H1 (cell line): ENCODE data around the gene C3orf20. TPM values are rescaled to one million over a fixed set of nuclear protein-coding genes. Genes with fewer than 3 reads are reported as not detected.

Experiments
- CTCF ChIA-PET: fragments of 300-600 bp; sonication (Branson Sonifier 250); formaldehyde crosslinking; loops from one replicate; lab custom pipeline; 2021; ENCODE audit not compliant: partially characterized antibody; lab: Charles Lee
- POLR2A ChIA-PET: fragments of 300-600 bp; sonication (Branson Sonifier 250); formaldehyde crosslinking; loops from one replicate; lab custom pipeline; 2021; ENCODE audit warnings: inconsistent platforms; ENCODE audit not compliant: partially characterized antibody; lab: Charles Lee
- DNase-seq, 2 experiments: peaks; one replicate each; pipeline versions ENCODE4 v3.0.0 to v3.0.0-alpha.2; 2010 to 2022; ENCODE audit warnings: low spot score in 2 of 2, low read depth in 1 of 2, mixed read lengths in 1 of 2
- FAIRE-seq: peaks from 2 replicates; lab custom pipeline; 2011; peaks lifted over from hg19 to GRCh38; lab: Jason Lieb, UNC
- H2AFZ ChIP-seq: 2 replicates; pipeline ENCODE4 v1.8.1; 2012; ENCODE audit warnings: low read length, inconsistent platforms
- H2AK5ac ChIP-seq: 2 replicates; pipeline ENCODE4 v1.6.1; 2013; ENCODE audit warnings: low read depth, low read length
- H2BK120ac ChIP-seq: replicated peaks from 2 replicates; pipeline ENCODE3; 2013; ENCODE audit warnings: low read depth, low read length, inconsistent platforms
- H2BK12ac ChIP-seq: 2 replicates; pipeline ENCODE4 v1.6.1; 2013; ENCODE audit warnings: low read depth, low read length
- H2BK15ac ChIP-seq: 2 replicates; pipeline ENCODE4 v1.6.1; 2013; ENCODE audit warnings: low read length
- H2BK20ac ChIP-seq: 2 replicates; pipeline ENCODE4 v1.6.1; 2013; ENCODE audit warnings: low read length
- H2BK5ac ChIP-seq: 2 replicates; pipeline ENCODE4 v1.6.1; 2013; ENCODE audit warnings: low read depth, low read length
- H3K14ac ChIP-seq: 2 replicates; pipeline ENCODE4 v1.6.1; 2013; ENCODE audit warnings: inconsistent platforms; ENCODE audit not compliant: insufficient read length
- H3K18ac ChIP-seq: 2 replicates; pipeline ENCODE4 v1.6.1; 2013; ENCODE audit warnings: low read length; ENCODE audit errors: extremely low read depth
- H3K23ac ChIP-seq: 2 replicates; pipeline ENCODE4 v1.6.1; 2013; ENCODE audit warnings: inconsistent platforms; ENCODE audit not compliant: insufficient read length
- H3K23me2 ChIP-seq: 2 replicates; pipeline ENCODE4 v1.6.1; 2013; ENCODE audit warnings: low read depth, low read length
- H3K27ac ChIP-seq: 2 replicates; pipeline ENCODE4 v1.6.1; 2011; ENCODE audit warnings: low read depth, low read length, inconsistent platforms
- H3K27me3 ChIP-seq, 4 experiments: replicated peaks in 1 of 4; 1 replicate in 1 of 4; 2 replicates in 3 of 4; pipeline versions ENCODE4 v1.6.1 to v1.8.1; 2011 to 2013; ENCODE audit warnings: low read length in 3 of 4, mild to moderate bottlenecking in 3 of 4, inconsistent platforms in 2 of 4, mixed read lengths in 2 of 4, moderate library complexity in 1 of 4; ENCODE audit not compliant: control insufficient read depth in 3 of 4, insufficient read depth in 3 of 4; ENCODE audit errors: extremely low read depth in 1 of 4
- H3K36me3 ChIP-seq, 4 experiments: 2 replicates each; pipeline versions ENCODE4 v1.6.1 to v1.8.1; 2011 to 2013; ENCODE audit warnings: mild to moderate bottlenecking in 4 of 4, low read length in 3 of 4, moderate library complexity in 2 of 4, control low read depth in 1 of 4, inconsistent platforms in 1 of 4; ENCODE audit not compliant: insufficient read depth in 4 of 4, control insufficient read depth in 2 of 4
- H3K4ac ChIP-seq: replicated peaks from 2 replicates; pipeline ENCODE3; 2013; ENCODE audit warnings: low read length, low read depth, mixed read lengths, inconsistent platforms; ENCODE audit not compliant: insufficient read length
- H3K4me1 ChIP-seq, 4 experiments: replicated peaks in 1 of 4; 1 replicate in 1 of 4; 2 replicates in 3 of 4; pipeline versions ENCODE4 v1.6.1 to v1.8.1; 2011 to 2013; ENCODE audit warnings: low read length in 3 of 4, inconsistent platforms in 2 of 4, mixed read lengths in 1 of 4; ENCODE audit not compliant: insufficient read depth in 4 of 4, control insufficient read depth in 3 of 4
- H3K4me2 ChIP-seq, 2 experiments: 2 replicates each; pipeline versions ENCODE4 v1.6.1 to v1.8.1; 2011 to 2013; ENCODE audit warnings: low read depth in 2 of 2, low read length in 2 of 2, control low read depth in 1 of 2, inconsistent platforms in 1 of 2, mild to moderate bottlenecking in 1 of 2; ENCODE audit not compliant: insufficient read depth in 1 of 2
- H3K4me3 ChIP-seq, 4 experiments: fragments of 200-600, 300-600 bp in 1 of 4; sonication (generic), shearing (Covaris generic), sonication (Bioruptor Twin) in 1 of 4; 2 replicates each; pipeline versions ENCODE4 v1.5.1 to v1.8.1; 2011 to 2016; ENCODE audit warnings: low read length in 4 of 4, low read depth in 3 of 4, control low read depth in 2 of 4, inconsistent platforms in 2 of 4, mild to moderate bottlenecking in 2 of 4, mixed read lengths in 1 of 4, moderate library complexity in 1 of 4; ENCODE audit not compliant: insufficient read depth in 2 of 4; ENCODE audit errors: extremely low read depth in 1 of 4
- H3K56ac ChIP-seq: replicated peaks from 2 replicates; pipeline ENCODE3; 2013; ENCODE audit warnings: low read depth, mild to moderate bottlenecking, mixed read lengths, low read length, inconsistent platforms; ENCODE audit not compliant: insufficient read length
- H3K79me1 ChIP-seq: 2 replicates; pipeline ENCODE4 v1.6.1; 2013; ENCODE audit warnings: low read depth, low read length, control low read depth
- H3K79me2 ChIP-seq, 2 experiments: 2 replicates each; pipeline versions ENCODE4 v1.6.1 to v1.8.1; 2012 to 2013; ENCODE audit warnings: low read length in 2 of 2, mild to moderate bottlenecking in 2 of 2, inconsistent platforms in 1 of 2; ENCODE audit not compliant: insufficient read depth in 2 of 2, control insufficient read depth in 1 of 2
- H3K9ac ChIP-seq, 4 experiments: replicated peaks in 1 of 4; 1 replicate in 1 of 4; 2 replicates in 3 of 4; pipeline versions ENCODE4 v1.6.1 to v1.8.1; 2011 to 2013; ENCODE audit warnings: low read depth in 3 of 4, low read length in 3 of 4, control low read depth in 2 of 4, mild to moderate bottlenecking in 2 of 4, moderate library complexity in 2 of 4, inconsistent platforms in 1 of 4; ENCODE audit errors: extremely low read depth in 1 of 4
- H3K9me3 ChIP-seq, 2 experiments: 2 replicates each; pipeline versions ENCODE4 v1.6.1 to v1.8.1; 2012 to 2013; ENCODE audit warnings: mild to moderate bottlenecking in 2 of 2, moderate library complexity in 2 of 2, control low read depth in 1 of 2, inconsistent platforms in 1 of 2, low read depth in 1 of 2, low read length in 1 of 2, mixed read lengths in 1 of 2; ENCODE audit not compliant: insufficient read depth in 2 of 2
- H4K20me1 ChIP-seq, 2 experiments: replicated peaks in 1 of 2; 2 replicates each; pipeline versions ENCODE3 to v1.8.1; 2011 to 2013; ENCODE audit warnings: inconsistent platforms in 2 of 2, low read length in 2 of 2, mild to moderate bottlenecking in 1 of 2; ENCODE audit not compliant: insufficient read depth in 2 of 2, control insufficient read depth in 1 of 2
- H4K5ac ChIP-seq: 2 replicates; pipeline ENCODE4 v1.6.1; 2013; ENCODE audit warnings: low read length, low read depth, mixed read lengths, inconsistent platforms; ENCODE audit not compliant: insufficient read length
- H4K8ac ChIP-seq: 2 replicates; pipeline ENCODE4 v1.8.0; 2013; ENCODE audit warnings: mild to moderate bottlenecking, moderate library complexity, low read length, inconsistent platforms; ENCODE audit not compliant: insufficient read depth; ENCODE audit errors: extremely low read depth
- H4K91ac ChIP-seq: replicated peaks from 2 replicates; pipeline ENCODE3; 2013; ENCODE audit warnings: low read length, mixed read lengths, inconsistent platforms; ENCODE audit not compliant: insufficient read length
- BCL11A ChIP-seq, 2 experiments: IDR thresholded peaks; one replicate each; pipeline ENCODE4 v1.6.1; 2011; ENCODE audit warnings: low read depth in 2 of 2, low read length in 2 of 2, mild to moderate bottlenecking in 2 of 2
- CREB1 ChIP-seq: IDR thresholded peaks from 2 replicates; pipeline ENCODE4 v1.6.1; 2012; ENCODE audit warnings: inconsistent platforms
- EP300 ChIP-seq, 2 experiments: IDR thresholded peaks; 1 replicate in 1 of 2; 2 replicates in 1 of 2; pipeline ENCODE4 v1.6.1; 2011 to 2012; ENCODE audit warnings: low read depth in 2 of 2, low read length in 2 of 2, mild to moderate bottlenecking in 2 of 2, borderline replicate concordance in 1 of 2, inconsistent platforms in 1 of 2, moderate library complexity in 1 of 2
- EZH2 ChIP-seq: fragments of 200-600 bp; sonication (generic); IDR thresholded peaks from 2 replicates; pipeline ENCODE4 v1.7.1; 2012; ENCODE audit warnings: low read depth, mild to moderate bottlenecking, moderate library complexity, low read length, inconsistent platforms; ENCODE audit not compliant: severe bottlenecking
- GABPA ChIP-seq: IDR thresholded peaks from 2 replicates; pipeline ENCODE4 v1.6.1; 2011; ENCODE audit warnings: mild to moderate bottlenecking, low read length, moderate library complexity, borderline replicate concordance; ENCODE audit not compliant: insufficient read depth
- HDAC6 ChIP-seq: IDR thresholded peaks from one replicate; pipeline ENCODE4 v1.7.1; 2012; ENCODE audit warnings: low read depth, mild to moderate bottlenecking, inconsistent platforms, low read length, moderate library complexity
- JUN ChIP-seq: IDR thresholded peaks from 2 replicates; pipeline ENCODE4 v1.6.1; 2011; ENCODE audit warnings: low read depth, mild to moderate bottlenecking, improper control_type of control experiment, low read length
- KDM4A ChIP-seq: IDR thresholded peaks from one replicate; pipeline ENCODE4 v1.7.1; 2012; ENCODE audit warnings: low read depth, mild to moderate bottlenecking, moderate library complexity, low read length, inconsistent platforms; ENCODE audit not compliant: severe bottlenecking
- NRF1 ChIP-seq: IDR thresholded peaks from 2 replicates; pipeline ENCODE4 v1.6.1; 2011; ENCODE audit warnings: mild to moderate bottlenecking, low read depth, low read length, improper control_type of control experiment
- PHF8 ChIP-seq: fragments of 200-600 bp; sonication (generic); conservative IDR thresholded peaks from 2 replicates; pipeline ENCODE4 v1.7.1; 2012; ENCODE audit warnings: low read depth, mild to moderate bottlenecking, inconsistent platforms, low read length, moderate library complexity
- POLR2AphosphoS5 ChIP-seq: IDR thresholded peaks from 2 replicates; pipeline ENCODE4 v1.6.1; 2011; ENCODE audit warnings: low read depth, low read length
- POU5F1 ChIP-seq: IDR thresholded peaks from 2 replicates; pipeline ENCODE4 v1.6.1; 2011; ENCODE audit warnings: low read depth, mild to moderate bottlenecking, low read length, moderate library complexity
- SIRT6 ChIP-seq: IDR thresholded peaks from one replicate; pipeline ENCODE4 v1.7.1; 2012; ENCODE audit warnings: low read length, inconsistent platforms
- WGBS, 2 experiments: shearing (Covaris generic) in 1 of 2; methylation state at CpG; one replicate each; pipeline versions ENCODE4 v1.1.6 to v1.1.7; 2013 to 2015; ENCODE audit warnings: low lambda C conversion rate in 2 of 2, mixed read lengths in 2 of 2, inconsistent platforms in 1 of 2, low coverage in 1 of 2, missing lambda C conversion rate in 1 of 2; ENCODE audit not compliant: insufficient replicate concordance in 2 of 2, insufficient coverage in 1 of 2, insufficient read length in 1 of 2; ENCODE audit errors: extremely low coverage in 1 of 2, missing lambda C conversion rate in 1 of 2; 5-methylcytosine and 5-hydroxymethylcytosine counted together
- polyA plus RNA-seq, 7 experiments: library from polyadenylated mRNA; depleted of rRNA in 3 of 7; stranded (reverse) in 5 of 7; unstranded in 2 of 7; fragments of >200 nt in 5 of 7; fragments of 200-250 nt in 2 of 7; gene quantifications; 1 replicate in 5 of 7; 2 replicates in 1 of 7; 4 replicates in 1 of 7; pipeline versions ENCODE4 v1.2.1 to v1.2.3, GENCODE V29; 2011 to 2013; ENCODE audit warnings: missing spikeins in 2 of 7, mixed read lengths in 2 of 7
- total RNA-seq: library from RNA; stranded (reverse); fragmentation: NEBNext Ultra II Directional; extraction: Animal tissue kit (Norgen Biotek cat#: 25700); gene quantifications from 2 replicates; pipeline ENCODE4 v1.2.1, GENCODE V29; 2021

The C3orf20 gene
- total and polyA plus RNA-seq, 2 of the 8 experiments (the other 6 are each of a cell fraction or from before 2014, with no cell fraction given): not detected

DNA sequence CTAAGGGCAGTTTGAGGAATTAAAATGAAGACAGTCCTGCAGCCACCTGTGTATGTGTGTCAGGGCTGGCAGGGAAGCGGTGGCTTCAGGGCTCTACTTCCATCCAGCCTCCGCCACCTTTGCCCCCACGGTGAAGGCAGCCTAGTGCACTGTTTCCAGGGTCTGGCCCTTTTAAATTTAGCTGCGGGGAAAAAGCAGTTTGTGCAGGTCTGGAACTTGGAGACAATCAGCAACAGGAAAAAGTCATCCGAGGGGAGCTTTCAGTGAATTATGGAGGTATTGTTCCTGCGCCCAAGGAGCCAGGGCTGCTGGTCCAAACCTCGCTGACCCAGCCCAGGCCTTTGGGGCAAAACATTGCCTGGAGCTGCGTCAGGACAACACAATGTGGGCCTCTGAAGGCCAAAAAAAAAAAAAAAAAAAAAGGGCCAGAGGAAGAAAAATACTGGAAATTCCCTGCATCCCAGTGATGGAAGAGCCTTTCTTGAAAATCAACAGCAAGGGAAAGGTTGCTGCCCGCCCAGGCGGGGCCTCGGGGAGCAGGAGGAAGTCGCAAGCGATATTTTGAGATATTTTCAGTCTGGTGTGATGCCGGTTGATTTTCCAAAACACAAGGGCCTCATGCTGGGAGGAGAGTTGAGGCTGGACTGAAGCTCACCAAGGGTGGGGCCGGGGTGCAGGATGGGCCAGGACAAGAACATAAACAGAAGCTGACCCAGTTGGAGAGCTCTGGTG, 118.4 kb downstream of the C3orf20 start:
- H3K36me3 ChIP-seq: no peaks in the 10 kb centered on the region
- H3K4me3 ChIP-seq: no peak overlapping the region
- no peak overlapping the region for H3K56ac ChIP-seq
- no peaks in the 10 kb centered on the region for H3K79me1 ChIP-seq
- H3K27ac ChIP-seq: no peak overlapping the region
- H3K4ac ChIP-seq: no peak overlapping the region
- no peak overlapping the region for H3K23ac ChIP-seq
- ChIA-PET POLR2A (interaction anchor here (0.8 kb wide), 2 partner anchors 9 to 120 kb away, joined by 3 read pairs; no protein-coding TSS in a partner anchor), CTCF (interaction anchor here (0.9 to 12.7 kb wide), 22 partner anchors 11 to 125 kb away, joined by 3 to 308 read pairs (median 4); no protein-coding TSS in a partner anchor)
- H3K23me2 ChIP-seq: no peaks in the 10 kb centered on the region
- H3K18ac ChIP-seq: no peak overlapping the region
- H3K79me2 ChIP-seq: no peaks in the 10 kb centered on the region
- H2BK120ac ChIP-seq: no peak overlapping the region
- H3K9me3 ChIP-seq: no peaks in the 10 kb centered on the region
- no peak for DNase-seq
- H3K9ac ChIP-seq: no peak overlapping the region
- no peak overlapping the region; the same call in 1 of the 2 replicates for H4K8ac ChIP-seq
- no peak overlapping the region for H3K4me2 ChIP-seq
- 92% methylated on average over 13 of the region's 15 CpGs; no CpG with 5 or more reads in 1 of the 2 experiments for WGBS, 2 experiments
- no peak for FAIRE-seq
- no peaks in the 10 kb centered on the region for H4K20me1 ChIP-seq
- H2BK12ac ChIP-seq: no peak overlapping the region
- H2AK5ac ChIP-seq: no peak overlapping the region
- no peak overlapping the region for H2BK5ac ChIP-seq
- no peak overlapping the region for H3K14ac ChIP-seq
- H4K91ac ChIP-seq: no peak overlapping the region
- no peak overlapping the region for H2BK15ac ChIP-seq
- no peak overlapping the region for H2AFZ ChIP-seq
- peaks cover 0 to 3% (median 0%) of the 10 kb centered on the region in 4 experiments; a peak in 1 of 7 replicates for H3K27me3 ChIP-seq
- H3K4me1 ChIP-seq: peaks cover 0 to 8% (median 2%) of the 10 kb centered on the region in 4 experiments; a peak in 5 of 7 replicates
- no peak overlapping the region for H4K5ac ChIP-seq
- no peak overlapping the region for H2BK20ac ChIP-seq
- no peak for TF ChIP-seq SIRT6
- TF ChIP-seq CREB1: no peak
- TF ChIP-seq EP300 (IDR thresholded peaks at IDR 0.05; ENCODE audit: borderline replicate concordance in 1 of 2, low read depth in 2 of 2, low read length in 2 of 2): no peak
- TF ChIP-seq NRF1: no peak
- TF ChIP-seq GABPA: no peak
- no peak for TF ChIP-seq KDM4A
- no peak for TF ChIP-seq BCL11A (IDR thresholded peaks at IDR 0.05; ENCODE audit: low read depth in 2 of 2, low read length in 2 of 2)
- TF ChIP-seq POLR2AphosphoS5: no peak
- TF ChIP-seq HDAC6: no peak
- TF ChIP-seq POU5F1: no peak
- TF ChIP-seq EZH2: no peak
- no peak for TF ChIP-seq PHF8
- no peak for TF ChIP-seq JUN
